ENCODE measurements around the gene TSHZ3.
A peak's percentile ranks its signal among the peaks of the same experiment; 100 is the strongest.

Gene TSHZ3, protein sequence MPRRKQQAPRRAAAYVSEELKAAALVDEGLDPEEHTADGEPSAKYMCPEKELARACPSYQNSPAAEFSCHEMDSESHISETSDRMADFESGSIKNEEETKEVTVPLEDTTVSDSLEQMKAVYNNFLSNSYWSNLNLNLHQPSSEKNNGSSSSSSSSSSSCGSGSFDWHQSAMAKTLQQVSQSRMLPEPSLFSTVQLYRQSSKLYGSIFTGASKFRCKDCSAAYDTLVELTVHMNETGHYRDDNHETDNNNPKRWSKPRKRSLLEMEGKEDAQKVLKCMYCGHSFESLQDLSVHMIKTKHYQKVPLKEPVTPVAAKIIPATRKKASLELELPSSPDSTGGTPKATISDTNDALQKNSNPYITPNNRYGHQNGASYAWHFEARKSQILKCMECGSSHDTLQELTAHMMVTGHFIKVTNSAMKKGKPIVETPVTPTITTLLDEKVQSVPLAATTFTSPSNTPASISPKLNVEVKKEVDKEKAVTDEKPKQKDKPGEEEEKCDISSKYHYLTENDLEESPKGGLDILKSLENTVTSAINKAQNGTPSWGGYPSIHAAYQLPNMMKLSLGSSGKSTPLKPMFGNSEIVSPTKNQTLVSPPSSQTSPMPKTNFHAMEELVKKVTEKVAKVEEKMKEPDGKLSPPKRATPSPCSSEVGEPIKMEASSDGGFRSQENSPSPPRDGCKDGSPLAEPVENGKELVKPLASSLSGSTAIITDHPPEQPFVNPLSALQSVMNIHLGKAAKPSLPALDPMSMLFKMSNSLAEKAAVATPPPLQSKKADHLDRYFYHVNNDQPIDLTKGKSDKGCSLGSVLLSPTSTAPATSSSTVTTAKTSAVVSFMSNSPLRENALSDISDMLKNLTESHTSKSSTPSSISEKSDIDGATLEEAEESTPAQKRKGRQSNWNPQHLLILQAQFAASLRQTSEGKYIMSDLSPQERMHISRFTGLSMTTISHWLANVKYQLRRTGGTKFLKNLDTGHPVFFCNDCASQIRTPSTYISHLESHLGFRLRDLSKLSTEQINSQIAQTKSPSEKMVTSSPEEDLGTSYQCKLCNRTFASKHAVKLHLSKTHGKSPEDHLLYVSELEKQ

DNA sequence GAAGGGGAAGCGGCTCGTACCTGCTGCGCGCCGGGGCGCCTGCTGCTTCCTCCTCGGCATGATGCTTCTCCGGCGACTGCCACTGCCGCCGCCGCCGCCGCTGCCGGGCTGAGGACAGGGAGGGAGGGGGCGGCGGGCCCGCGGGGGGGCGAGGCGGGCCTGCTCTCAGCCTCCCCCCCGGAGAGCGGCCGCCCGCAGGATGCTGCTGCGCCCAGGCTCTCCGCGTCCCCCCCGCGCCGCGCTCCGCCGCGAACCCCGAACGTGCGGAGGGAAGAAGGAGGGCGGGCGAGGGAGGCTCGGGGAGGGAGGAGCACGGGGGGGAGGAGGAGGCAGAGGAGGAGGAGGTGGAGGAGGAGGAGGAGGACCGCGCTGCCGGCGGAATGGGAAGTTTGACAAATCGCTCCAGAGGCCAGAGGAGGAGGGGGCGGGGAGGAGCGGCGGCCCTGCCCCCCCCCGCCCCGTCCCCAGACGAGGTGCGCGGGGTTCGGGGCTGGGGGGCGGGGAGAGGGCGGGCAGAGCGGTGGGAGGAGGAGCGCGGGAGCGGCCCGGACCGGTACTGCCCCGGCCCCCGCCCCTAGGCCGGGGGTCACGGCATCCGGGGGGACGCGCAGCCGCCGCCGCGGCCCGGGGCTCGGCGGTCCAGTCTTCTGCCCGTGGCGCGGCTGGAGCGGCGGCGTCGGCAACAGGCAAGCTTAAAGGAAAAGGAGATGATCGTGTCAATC lies at the start of gene TSHZ3:
Gene TSHZ3 (minus strand): TSS at position 277 of the 722 bp plus-strand sequence. CDS start 217 bp downstream, at position 60.
- peak; percentile 48 to 56 for DNase-seq

DNA sequence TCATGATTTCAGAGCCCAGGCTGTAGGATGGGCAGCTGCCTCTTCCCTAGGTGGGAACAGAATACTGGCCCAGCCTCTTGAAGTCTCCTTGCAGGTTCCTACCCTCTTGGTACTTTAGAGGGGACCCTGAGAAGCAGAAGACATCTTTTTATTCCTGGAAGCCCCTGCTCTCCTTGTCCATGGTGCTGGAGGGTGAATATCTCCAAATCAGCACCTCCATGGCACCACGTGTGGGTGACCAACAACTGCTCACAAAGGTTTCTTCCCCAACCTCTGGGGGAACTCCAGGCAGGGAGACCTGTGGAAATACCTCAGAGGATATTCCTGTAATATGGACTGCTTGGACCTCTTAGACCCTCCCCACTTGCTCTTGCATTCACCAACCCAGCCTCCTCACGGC lies 48.1 kb upstream of the TSHZ3 start:
- no peak for DNase-seq

DNA sequence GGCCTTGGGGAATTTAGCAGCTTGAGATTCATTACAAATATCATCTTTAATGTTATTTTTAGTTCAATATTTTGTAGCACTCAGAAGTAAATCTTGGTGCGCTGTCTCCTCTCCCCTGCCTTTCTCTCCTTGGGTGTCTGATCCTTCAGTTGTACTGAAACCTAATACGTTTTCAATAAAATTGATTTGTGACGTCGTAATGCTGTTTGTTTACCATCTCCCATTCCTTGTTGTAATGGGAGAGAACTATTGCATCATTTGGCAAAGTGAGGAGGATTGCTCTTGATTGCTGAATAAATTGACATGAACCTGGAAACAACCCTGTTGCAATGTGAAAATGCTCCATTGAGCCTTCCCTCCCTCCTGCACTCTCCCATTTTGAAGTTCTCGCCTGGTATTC lies 43.2 kb upstream of the TSHZ3 start:
- DNase-seq: no peak

DNA sequence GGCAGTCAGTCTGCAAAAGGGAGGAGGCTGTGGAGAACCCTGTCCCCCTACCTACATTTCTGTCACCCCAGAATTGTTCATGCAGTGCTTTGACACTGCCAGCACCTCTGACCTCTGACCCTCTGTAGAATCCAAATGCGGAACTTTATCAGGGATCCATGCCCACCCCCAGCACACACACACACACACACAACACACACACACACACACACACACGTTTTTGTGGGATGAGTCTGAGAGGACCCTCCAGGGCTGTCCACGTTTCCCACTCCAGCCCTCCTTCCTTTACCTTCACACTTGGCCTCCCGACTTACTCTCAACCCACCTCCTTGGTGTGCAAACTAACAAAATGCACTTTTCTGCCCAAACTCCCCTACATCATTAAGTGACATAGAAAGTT lies 42.3 kb upstream of the TSHZ3 start:
- no peak for DNase-seq

DNA sequence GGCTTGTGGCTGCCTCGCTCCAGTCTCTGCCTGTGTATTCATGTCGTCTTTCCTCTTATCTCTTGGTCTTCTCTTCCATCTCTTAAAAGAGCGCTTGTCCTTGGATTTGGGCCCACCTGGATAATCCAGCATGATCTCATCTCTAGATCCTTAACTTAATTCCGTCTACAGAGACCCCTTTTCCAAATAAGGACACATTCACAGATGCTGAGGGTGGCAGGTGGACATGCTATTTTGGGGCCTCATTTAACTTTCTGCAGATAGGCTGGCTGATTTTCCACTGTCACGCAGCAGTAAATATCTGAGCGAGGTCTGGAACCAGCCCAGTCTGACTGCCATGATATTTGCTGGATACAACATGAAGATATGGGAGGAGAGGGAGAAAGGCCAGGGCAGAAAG lies 41.5 kb upstream of the TSHZ3 start:
- DNase-seq: no peak

DNA sequence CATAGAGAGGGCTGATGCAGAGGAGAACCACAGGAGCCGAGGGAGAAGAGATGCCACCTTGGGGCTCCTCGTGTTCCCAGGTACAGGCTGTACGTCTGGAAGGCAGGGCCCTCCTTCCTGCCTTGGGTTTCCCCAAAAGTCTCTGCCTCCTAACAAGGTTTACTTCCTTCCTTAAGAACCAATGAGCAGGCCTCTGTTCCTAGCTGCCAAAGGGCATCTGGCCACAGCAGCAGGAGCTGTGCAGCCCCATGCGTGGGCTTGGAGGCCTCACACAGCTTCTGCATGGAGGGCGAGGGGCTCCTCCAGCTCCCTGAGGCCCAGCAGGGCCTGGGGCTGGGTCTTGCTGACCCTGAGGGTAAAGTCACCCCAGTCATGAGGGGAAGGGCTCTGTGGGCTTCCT lies 40.6 kb upstream of the TSHZ3 start:
- DNase-seq: no peak

DNA sequence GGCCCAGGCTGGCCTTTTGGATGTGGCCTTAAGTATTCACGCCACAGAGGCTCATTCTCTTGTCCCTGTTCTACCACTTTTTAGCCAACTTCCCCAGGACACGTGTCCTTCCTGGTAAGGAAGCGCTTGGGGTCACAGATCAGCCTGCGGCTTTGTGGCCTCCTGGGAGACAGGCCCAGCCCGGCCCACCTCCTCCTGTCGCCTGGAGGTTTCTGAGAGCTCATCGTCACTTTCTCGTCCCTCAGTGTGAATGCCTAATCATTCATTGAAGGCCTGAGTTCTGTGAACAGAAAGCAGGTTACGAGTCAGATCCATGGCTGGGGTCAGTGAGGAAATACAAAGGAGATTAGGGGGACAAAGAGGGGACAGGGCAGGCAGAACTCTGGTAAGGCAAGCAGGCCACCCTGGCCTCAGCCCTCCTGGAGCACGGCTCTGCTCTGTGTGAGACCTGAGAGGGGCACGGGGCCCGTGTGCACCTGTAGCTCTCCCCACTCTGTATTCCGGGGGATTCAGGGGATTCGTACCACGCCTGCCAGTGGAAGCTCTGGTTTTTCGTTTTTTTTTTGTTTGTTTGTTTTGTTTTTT lies 38.6 kb upstream of the TSHZ3 start:
- no peak for DNase-seq

DNA sequence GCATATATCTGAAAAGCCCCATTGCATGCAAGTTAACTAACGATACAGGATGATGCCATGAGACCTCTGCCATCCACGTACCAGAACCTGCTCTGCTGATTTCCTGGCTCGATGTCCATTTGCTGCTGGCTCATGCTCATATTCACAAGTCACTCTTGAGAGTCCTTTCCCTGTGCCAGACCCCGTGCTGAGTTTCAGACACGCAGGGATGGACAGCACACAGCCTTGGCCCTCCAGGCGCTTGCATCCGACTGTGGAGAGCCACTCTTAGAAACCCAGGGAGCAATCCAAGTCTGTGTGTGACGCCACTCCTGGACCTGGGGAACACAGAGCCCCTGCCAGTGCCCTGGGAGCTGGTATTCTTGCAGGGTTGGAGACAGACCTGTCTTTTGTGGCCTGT lies 37.6 kb upstream of the TSHZ3 start:
- no peak for DNase-seq

DNA sequence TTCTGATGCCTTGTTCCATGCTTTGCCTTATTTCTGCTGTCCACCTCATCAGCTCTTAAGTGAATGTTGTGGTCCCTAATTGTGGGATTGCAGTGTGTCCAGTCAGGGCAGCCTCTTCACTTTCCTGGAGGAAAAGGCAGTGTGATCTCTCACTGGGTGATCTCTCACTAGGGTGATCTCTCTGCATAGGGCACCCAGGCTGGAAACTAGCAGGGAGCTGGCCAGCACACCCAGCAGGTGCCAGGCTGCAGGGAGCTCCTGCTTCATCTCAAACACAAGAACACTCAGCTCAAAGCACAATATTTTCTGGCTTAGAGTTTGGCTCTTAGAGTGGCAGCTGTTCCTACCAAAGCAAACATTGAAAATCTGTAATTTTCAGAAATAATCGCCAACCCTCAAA lies 36.5 kb upstream of the TSHZ3 start:
- no peak for DNase-seq

DNA sequence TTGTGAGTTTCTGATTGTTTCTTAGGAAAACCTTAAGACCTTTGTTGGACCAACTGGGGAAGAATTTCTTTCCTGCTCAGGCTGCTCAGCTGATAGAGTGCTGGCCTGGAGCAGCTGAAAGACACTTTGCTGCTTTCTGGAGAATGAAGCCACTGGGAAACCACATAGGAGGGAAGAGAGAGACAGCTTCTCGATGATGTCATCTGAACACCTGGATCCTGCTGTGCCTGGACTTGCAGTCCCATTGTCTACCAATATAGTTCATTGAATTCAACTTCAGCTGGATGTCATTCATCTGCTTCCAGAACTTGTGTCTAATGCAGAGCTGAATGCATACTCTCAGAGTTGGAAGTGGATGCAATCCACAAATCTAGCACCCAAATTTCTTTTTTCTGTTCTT lies 34.3 kb upstream of the TSHZ3 start:
- DNase-seq: no peak

DNA sequence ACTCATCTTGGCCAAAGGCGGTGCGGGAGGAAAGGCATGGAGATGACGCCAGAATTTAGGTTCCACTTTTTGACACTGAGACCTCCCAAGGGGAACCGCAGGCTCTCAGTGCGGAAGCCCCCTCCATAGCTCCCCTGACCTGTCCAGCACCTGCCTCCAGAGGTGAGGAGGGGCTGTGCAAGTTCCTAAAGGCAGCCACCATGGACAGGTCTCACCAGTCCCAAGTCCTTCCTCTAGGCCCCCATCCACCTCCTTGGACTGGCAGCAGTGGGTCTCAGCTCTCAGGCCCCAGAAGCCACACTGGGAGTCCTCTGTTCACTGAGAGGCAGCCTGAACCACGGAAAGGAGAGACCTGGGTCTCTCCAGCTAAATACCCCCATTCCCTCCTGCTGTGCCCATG lies 31.6 kb upstream of the TSHZ3 start:
- no peak for DNase-seq

DNA sequence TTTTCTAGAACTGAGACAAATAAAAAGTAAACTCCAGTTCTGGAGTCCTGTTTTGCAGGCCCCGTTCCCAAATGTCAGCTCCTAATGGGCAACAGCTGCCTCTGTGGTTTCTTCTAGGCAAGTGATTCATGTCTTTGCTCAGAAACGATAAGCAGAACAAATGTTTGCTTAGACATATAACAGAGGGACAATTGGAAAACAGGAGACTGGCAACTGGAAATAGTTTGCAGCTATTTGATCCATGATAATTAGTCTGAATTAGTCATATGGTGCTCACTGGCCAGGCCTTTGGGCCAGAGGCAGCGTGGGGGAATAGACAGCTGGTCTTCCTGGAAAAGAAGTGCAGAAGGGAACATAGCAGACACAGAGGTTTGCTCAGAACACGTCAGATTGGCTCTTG lies 29.2 kb upstream of the TSHZ3 start:
- no peak for DNase-seq

DNA sequence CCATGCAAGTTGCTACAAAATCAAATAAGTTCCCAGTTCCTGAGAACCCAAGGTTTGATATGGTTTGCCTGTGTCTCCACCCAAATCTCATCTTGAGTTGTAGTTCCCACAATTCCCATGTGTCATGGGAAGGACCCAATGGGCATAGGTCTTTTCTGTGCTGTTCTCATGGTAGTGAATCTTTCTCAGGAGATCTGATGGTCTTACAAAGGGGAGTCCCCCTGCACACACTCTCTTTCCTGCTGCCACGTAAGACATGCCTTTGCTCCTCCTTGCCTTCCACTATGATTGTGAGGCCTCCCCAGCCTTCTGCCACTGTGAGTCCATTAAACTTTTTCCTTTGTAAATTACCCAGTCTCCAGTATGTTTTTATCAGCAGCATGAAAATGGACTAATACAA lies 28.5 kb upstream of the TSHZ3 start:
- no peak for DNase-seq

DNA sequence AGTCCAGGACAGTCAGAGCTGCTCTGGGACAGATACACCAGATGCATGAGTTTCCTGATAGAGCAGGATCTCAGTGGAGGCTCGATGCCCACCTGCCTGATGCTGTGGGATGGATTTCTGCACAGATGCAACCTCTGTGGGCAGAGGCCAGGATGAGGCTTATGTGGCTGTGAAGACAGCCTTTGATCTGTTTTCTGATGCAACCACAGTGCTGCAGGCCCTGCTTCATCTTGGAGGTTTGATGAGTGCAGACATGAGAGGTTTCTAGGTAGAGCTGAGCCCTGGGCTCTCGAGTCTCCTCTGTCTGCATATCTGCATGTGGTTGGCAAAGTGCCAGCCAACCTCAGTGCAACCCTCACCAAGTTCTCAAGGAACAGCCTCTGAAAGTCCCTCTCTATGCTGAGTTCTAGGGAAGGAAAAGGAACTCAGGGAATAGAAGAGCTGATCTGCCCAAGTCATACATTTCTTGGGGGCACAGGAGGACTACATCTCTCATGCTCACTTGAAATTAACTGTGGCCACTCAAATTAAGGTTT lies 23.1 kb upstream of the TSHZ3 start:
- DNase-seq: no peak

DNA sequence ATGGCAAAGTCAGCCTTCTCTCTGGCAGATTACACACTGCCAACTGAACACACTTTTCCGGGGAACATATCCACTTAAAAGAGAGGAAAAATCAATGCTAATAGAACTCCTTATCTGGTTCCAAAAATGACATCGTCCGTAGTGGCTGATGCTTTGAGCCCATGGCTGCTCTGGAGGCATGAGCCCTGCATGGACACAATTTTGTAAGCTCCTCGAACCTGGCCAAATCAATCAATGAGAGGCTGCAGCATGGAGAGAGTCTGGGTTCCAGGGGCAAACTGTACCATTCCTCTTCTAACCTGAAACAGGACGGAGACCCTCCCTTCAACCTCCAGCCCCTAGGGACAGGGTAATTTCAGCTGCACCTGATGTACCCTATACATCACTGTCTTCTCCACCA lies 21.0 kb upstream of the TSHZ3 start:
- DNase-seq: no peak

DNA sequence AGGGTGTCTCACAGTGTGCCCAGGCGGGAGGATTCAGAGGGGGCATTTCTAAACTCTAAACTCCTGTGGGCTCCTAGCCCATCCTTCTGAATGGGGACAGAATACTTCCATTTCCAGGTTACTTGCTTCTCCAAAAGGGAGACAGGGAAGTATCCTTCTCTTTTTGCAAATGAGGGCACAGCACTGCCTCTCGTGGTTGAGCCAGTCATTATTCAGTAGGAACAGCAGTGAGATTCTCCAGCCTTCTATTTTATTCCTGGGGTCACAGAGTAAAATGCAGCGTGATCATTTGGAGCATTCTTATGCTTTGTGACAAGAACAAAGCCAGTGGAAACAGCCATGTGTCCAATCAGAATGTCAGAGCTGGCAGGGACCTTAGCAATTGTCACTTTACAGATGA lies 15.7 kb upstream of the TSHZ3 start:
- DNase-seq: no peak

DNA sequence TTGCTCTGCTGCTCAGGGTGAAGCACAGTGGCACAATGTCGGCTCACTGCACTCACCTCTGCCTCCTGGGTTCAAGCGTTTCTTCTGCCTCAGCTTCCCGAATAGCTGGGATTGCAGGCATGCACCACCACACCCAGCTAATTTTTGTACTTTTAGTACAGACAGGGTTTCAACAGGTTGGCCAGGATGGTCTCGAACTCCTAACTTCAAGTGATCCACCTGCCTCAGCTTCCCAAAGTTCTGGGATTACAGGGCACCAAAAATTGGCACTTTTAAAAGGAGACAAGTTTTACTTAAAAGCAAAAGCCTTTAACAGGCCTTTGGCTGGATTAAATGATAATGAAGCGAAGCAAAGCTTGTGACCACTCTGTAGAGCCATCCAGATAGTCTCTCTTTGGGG lies 12.5 kb upstream of the TSHZ3 start:
- DNase-seq: no peak

DNA sequence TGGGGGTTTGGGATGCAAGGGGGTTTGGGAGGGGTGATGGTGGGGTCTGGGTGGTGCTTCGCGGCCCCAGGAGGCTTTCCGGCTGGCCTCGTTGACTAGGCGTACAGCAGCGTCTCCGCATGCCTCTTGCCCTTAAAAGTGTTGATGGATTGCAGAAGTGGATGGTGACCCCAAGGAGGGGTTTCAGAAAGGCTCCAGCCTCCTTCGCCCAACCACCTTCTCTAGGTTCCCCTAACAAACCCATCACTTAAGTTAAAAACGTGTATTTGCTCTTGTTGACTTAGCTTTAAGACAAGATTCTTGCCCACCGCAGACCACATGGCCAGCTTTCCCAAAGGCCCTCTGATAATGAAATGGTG lies 8.1 kb upstream of the TSHZ3 start:
- DNase-seq: no peak

DNA sequence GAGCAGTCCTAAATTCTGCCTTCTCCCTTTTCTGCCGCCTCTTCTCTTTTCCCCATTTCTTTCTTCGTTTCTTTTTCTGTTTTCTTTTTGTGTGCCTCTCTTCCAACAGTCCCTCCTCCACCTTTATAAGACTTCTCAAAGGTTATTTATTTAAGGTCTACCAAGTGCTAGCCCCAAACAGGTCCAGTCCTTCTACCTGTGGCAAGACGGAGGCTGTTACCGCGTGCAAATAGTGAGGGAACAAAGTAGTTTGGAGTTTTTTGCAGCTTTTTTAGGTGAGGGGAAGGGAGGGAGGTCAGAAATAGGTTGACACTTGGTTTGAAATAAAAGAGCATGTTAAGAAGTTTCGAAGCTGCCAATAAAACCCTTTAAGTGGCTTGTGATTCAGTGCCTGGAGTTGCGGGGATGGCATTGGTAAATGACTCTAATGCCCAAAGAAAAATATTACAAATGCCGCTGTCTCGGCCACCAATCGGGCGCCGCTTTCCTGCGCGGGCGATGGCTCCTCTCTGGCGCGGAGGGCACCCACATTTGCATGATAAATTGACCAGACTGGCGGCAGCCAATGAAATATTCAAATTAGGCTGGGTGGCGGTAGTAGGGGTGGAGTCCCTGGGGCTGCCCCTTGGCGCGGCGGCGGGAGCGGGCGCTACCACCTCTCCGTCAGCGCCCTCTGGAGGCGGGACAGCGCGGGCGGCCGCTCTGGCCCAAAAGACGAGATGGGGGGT lies 7.5 kb upstream of the TSHZ3 start:
- DNase-seq: peak; percentile 73 to 75

DNA sequence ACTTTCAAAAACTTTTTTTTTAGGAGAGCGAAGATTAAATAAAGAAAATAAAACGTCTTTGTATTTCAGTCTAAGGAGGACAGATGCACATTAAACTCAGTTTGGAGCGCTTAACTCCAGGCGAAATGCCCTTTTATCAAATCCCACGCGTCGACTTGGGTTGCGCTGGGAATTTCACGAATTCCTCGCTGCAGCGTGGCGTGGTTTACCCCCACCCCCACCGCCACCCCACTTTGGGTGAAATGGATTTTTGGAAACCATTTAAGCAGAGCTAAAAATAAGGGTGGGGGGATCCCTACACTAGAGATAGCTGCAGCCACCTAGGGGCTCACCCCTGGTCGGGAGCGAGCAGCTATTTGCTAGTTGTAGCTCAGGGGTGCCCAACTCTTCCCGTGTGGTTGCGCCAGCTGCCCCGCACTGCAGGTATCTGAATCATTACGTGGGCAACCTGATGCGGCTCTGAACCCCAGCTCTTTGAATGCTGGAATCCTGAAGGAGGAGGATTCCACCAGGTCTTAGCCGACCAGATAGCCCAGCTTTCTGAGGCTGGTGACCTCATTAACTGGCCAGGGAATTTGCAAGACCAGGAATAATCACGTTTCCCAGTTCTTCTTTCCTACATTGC lies 6.5 kb upstream of the TSHZ3 start:
- DNase-seq: no peak
